Smooth muscle cell (in vitro differentiated cells): ENCODE measurements around the gene C15orf61. TPM values are rescaled to one million over a fixed set of nuclear protein-coding genes. Genes with fewer than 3 reads are reported as not detected.
A peak's percentile ranks its signal among the peaks of the same experiment; 100 is the strongest.

Source experiments
- DNase-seq: peaks from one replicate; lab custom pipeline; 2025; ENCODE audit not compliant: unreplicated experiment; lab: John Stamatoyannopoulos, UW
- H2AFZ ChIP-seq: fragments of 200-600 bp; sonication (generic); 2 replicates; pipeline ENCODE4 v1.6.0; 2016; ENCODE audit warnings: antibody characterized with exemption, low read depth, mild to moderate bottlenecking
- H3F3A ChIP-seq: fragments of 200-600 bp; sonication (generic); 2 replicates; pipeline ENCODE4 v1.6.0; 2017; ENCODE audit warnings: antibody characterized with exemption, low read depth
- H3K27ac ChIP-seq: fragments of 200-600 bp; sonication (generic); 2 replicates; pipeline ENCODE4 v1.5.1; 2016; ENCODE audit warnings: low read depth, mild to moderate bottlenecking
- H3K27me3 ChIP-seq: fragments of 200-600 bp; sonication (generic); 2 replicates; pipeline ENCODE4 v1.6.1; 2016; ENCODE audit warnings: low read depth, mild to moderate bottlenecking
- H3K36me3 ChIP-seq: fragments of 200-600 bp; sonication (generic); 2 replicates; pipeline ENCODE4 v1.5.1; 2016; ENCODE audit warnings: low read depth
- H3K4me1 ChIP-seq: fragments of 200-600 bp; sonication (generic); 2 replicates; pipeline ENCODE4 v1.5.1; 2016; ENCODE audit warnings: low read depth
- H3K4me2 ChIP-seq: fragments of 200-600 bp; sonication (generic); 2 replicates; pipeline ENCODE4 v1.6.0; 2016; ENCODE audit warnings: mild to moderate bottlenecking
- H3K4me3 ChIP-seq: fragments of 200-600 bp; sonication (generic); 2 replicates; pipeline ENCODE4 v1.5.1; 2016; ENCODE audit warnings: mild to moderate bottlenecking
- H3K79me2 ChIP-seq: fragments of 200-600 bp; sonication (generic); 2 replicates; pipeline ENCODE4 v1.6.0; 2016; ENCODE audit warnings: low read depth, mild to moderate bottlenecking
- H3K9ac ChIP-seq: fragments of 200-600 bp; sonication (generic); 2 replicates; pipeline ENCODE4 v1.6.0; 2016; ENCODE audit warnings: low read depth
- H3K9me3 ChIP-seq: fragments of 200-600 bp; sonication (generic); replicated peaks from 2 replicates; pipeline ENCODE4 v1.5.1; 2016; ENCODE audit warnings: low read depth
- H4K20me1 ChIP-seq: fragments of 200-600 bp; sonication (generic); 2 replicates; pipeline ENCODE4 v1.6.0; 2016; ENCODE audit warnings: low read depth
- WGBS: methylation state at CpG from one replicate; pipeline ENCODE4 v1.1.7; 2016; ENCODE audit warnings: low lambda C conversion rate; 5-methylcytosine and 5-hydroxymethylcytosine counted together
- polyA plus RNA-seq: library from polyadenylated mRNA; unstranded; fragments of >200 nt; fragmentation: Nextera tagmentation; extraction: Ambion mirVana; gene quantifications from 2 replicates; pipeline ENCODE4 v1.2.1, GENCODE V29; 2016
- total RNA-seq: library from RNA; depleted of rRNA; stranded (reverse); fragments of >200 nt; gene quantifications from 2 replicates; pipeline ENCODE4 v1.2.3, GENCODE V29; 2014
- TF ChIP-seq, protein P1 (sequence below): fragments of 200-600 bp; sonication (generic); IDR thresholded peaks from 2 replicates; pipeline ENCODE4 v1.5.1; 2017; ENCODE audit warnings: borderline replicate concordance, mild to moderate bottlenecking, antibody characterized with exemption; ENCODE audit not compliant: insufficient read depth, poor library complexity, severe bottlenecking

The C15orf61 gene
- total and polyA plus RNA-seq, 2 experiments from 2014 or later: 5.6 to 8.0 TPM

DNA sequence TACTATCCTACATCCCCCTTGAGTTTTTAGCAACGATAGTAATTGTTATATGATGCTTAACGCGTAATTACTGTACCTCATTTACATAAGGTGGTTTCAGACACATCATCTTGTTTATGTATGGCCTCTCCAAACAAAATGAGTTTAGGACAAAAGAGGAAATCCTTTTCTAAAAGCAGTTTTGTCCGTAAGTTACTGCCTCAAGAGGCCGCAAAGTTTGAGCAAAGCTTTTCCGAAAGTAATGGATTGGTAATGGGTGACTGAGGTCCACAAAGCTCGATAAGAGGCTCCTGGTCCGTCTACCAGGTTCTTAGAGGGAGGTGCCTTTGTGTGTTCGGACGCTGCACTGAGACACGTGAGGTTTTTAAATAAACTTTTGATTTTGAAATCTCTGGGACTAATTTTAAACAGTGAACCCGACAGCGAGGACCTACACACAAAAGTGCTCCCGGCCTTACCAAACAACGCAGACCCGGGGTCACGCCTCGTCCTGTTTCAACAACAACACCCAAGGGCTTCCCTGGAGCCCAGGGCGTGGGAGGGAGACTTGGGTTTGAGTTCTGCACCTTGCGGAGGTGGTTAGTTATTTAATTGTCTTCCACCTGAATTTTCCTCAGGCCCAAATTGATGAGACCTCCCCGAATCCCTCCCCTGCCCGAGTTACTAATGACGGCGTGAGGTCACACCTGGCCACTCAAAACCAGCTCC is 456 bp upstream of the C15orf61 start:
- no peak overlapping the region for H3K9ac ChIP-seq
- H4K20me1 ChIP-seq: peaks cover 14% of the 10 kb centered on the region
- H3F3A ChIP-seq: no peaks in the 10 kb centered on the region
- peak overlapping the region; percentile 19 for H3K27ac ChIP-seq
- H3K4me3 ChIP-seq: peak overlapping the region; percentile 73
- no peaks in the 10 kb centered on the region for H3K9me3 ChIP-seq
- DNase-seq: no peak
- H2AFZ ChIP-seq: peak overlapping the region; percentile 89
- 52% methylated on average over 24 of the region's 24 CpGs for WGBS
- peak overlapping the region; percentile 97 for H3K4me2 ChIP-seq
- H3K27me3 ChIP-seq: no peaks in the 10 kb centered on the region
- no peaks in the 10 kb centered on the region for H3K36me3 ChIP-seq
- TF ChIP-seq, protein P1, sequence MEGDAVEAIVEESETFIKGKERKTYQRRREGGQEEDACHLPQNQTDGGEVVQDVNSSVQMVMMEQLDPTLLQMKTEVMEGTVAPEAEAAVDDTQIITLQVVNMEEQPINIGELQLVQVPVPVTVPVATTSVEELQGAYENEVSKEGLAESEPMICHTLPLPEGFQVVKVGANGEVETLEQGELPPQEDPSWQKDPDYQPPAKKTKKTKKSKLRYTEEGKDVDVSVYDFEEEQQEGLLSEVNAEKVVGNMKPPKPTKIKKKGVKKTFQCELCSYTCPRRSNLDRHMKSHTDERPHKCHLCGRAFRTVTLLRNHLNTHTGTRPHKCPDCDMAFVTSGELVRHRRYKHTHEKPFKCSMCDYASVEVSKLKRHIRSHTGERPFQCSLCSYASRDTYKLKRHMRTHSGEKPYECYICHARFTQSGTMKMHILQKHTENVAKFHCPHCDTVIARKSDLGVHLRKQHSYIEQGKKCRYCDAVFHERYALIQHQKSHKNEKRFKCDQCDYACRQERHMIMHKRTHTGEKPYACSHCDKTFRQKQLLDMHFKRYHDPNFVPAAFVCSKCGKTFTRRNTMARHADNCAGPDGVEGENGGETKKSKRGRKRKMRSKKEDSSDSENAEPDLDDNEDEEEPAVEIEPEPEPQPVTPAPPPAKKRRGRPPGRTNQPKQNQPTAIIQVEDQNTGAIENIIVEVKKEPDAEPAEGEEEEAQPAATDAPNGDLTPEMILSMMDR: no peak
- peaks cover 24% of the 10 kb centered on the region for H3K79me2 ChIP-seq
- H3K4me1 ChIP-seq: peaks cover 21% of the 10 kb centered on the region

DNA sequence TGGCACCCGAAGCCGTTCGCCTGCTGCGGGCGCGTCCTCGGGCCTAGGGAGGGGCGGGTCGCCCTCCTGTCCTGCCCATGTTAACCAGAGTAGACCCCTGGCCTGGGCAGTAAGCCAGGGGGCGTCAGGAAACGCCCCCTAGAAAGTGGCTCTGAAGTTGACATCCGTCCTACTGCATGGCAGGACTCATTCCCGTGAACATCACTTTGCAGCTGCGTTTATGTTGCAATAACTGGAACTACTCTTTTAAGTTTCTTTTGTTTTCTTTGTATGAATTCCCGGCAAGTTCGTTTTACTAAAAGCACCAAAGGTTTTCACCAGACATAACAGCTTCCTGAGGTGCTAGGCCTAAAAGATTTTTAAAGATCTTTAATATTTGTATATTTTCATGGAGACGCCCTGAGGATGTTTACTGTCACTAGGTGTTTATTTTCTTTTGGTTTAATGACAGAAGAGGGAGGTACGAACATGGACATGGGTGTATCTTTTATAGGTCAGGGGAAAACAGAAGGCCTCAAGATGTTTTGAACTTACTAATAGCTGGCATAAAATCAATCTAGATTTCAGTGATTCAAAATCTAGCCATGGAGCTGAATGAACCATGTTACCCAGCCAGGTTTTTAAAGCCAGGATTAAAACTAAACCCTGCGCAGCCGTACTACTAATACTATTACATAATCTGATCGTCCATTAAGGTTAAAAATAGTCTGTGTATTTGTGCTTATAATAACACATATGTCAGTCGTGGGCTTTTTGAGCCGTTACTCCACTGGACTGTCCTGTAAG is 1.0 kb downstream of the C15orf61 start:
- peaks cover 28% of the 10 kb centered on the region for H4K20me1 ChIP-seq
- TF ChIP-seq, protein P1: no peak
- H3K79me2 ChIP-seq: peaks cover 24% of the 10 kb centered on the region
- no peaks in the 10 kb centered on the region for H3F3A ChIP-seq
- peak overlapping the region; percentile 87 for H3K9ac ChIP-seq
- peak overlapping the region; percentile 84 for H3K27ac ChIP-seq
- no peaks in the 10 kb centered on the region for H3K9me3 ChIP-seq
- no peaks in the 10 kb centered on the region for H3K36me3 ChIP-seq
- WGBS: 10% methylated on average over 23 of the region's 23 CpGs
- peak overlapping the region; percentile 96 for H2AFZ ChIP-seq
- DNase-seq: no peak
- peaks cover 21% of the 10 kb centered on the region for H3K4me1 ChIP-seq
- peak overlapping the region; percentile 97 for H3K4me2 ChIP-seq
- no peaks in the 10 kb centered on the region for H3K27me3 ChIP-seq
- peak overlapping the region; percentile 73 for H3K4me3 ChIP-seq

DNA sequence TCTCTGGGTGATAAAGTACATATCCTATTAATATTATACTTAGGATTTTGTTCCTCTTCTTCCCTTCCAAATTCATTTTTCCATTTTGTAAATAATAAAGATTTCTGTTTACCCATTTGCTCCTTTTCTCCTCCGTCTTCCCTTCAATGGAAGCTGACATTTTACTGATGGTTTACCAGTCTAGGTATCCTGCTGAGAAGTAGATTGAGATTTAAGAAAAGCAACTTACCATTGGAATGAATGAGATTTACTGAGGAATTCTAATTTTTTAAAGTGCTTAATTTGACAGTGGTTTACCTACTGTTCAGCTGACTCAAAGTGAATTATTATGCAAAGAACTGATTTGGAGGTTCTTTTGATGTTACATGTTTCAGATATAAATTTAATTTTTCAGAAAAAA is 2.4 kb downstream of the C15orf61 start:
- Histone ChIP-seq H3K27ac (no peak overlapping the region), H3K79me2 (peaks cover 24% of the 10 kb centered on the region), H3K9ac (no peak overlapping the region), H2AFZ (no peak overlapping the region), H3F3A (no peaks in the 10 kb centered on the region), H4K20me1 (peaks cover 30% of the 10 kb centered on the region), H3K9me3 (no peaks in the 10 kb centered on the region), H3K27me3 (no peaks in the 10 kb centered on the region), H3K4me1 (peaks cover 21% of the 10 kb centered on the region), H3K4me2 (peak overlapping the region; percentile 97), H3K36me3 (no peaks in the 10 kb centered on the region), H3K4me3 (peak overlapping the region; percentile 73)
- no peak for DNase-seq
- 96% methylated on average over 1 of the region's 1 CpG for WGBS
- TF ChIP-seq, protein P1: no peak
